NCI-H187 treated with DMSO at 0.1 percent for 48 hours (cell line): ENCODE measurements around the gene GTF2H4.

ENCODE experiments used
- DNase-seq: peaks from one replicate; lab custom pipeline; 2025; lab: John Stamatoyannopoulos, UW

The GTF2H4 gene

GRCh38 chr6:30882759-30883684 lies 25.0 kb upstream of the GTF2H4 start:
- DNase-seq = peak; percentile 30

- no peak for DNase-seq
Observed at GRCh38 chr6:30883685-30884520, 24.1 kb upstream of the GTF2H4 start, which contains the start of gene DDR1. DDR1 (plus strand) TSS chr6:30884519; CDS start chr6:30888730, 4,211 bp downstream.

GRCh38 chr6:30884521-30885480 lies 23.2 kb upstream of the GTF2H4 start:
- DNase-seq = no peak

- DNase-seq = no peak
Observed at GRCh38 chr6:30885481-30885998, 22.5 kb upstream of the GTF2H4 start.

- no peak for DNase-seq
Observed at GRCh38 chr6:30885999-30886896, 21.8 kb upstream of the GTF2H4 start.

- DNase-seq = no peak
Observed at GRCh38 chr6:30886897-30887255, 21.1 kb upstream of the GTF2H4 start.

GRCh38 chr6:30887901-30888815 lies 19.8 kb upstream of the GTF2H4 start:
- DNase-seq = no peak

GRCh38 chr6:30888816-30889495 lies 19.1 kb upstream of the GTF2H4 start:
- DNase-seq = no peak

GRCh38 chr6:30889496-30889885 lies 18.5 kb upstream of the GTF2H4 start:
- no peak for DNase-seq

- peak; percentile 31 for DNase-seq
Observed at GRCh38 chr6:30889921-30890645, 17.9 kb upstream of the GTF2H4 start.

GRCh38 chr6:30890646-30891449 lies 17.2 kb upstream of the GTF2H4 start:
- DNase-seq = no peak

- no peak for DNase-seq
Observed at GRCh38 chr6:30891450-30891723, 16.6 kb upstream of the GTF2H4 start.

GRCh38 chr6:30891816-30892538 lies 16.0 kb upstream of the GTF2H4 start:
- no peak for DNase-seq

GRCh38 chr6:30893001-30893591 lies 14.9 kb upstream of the GTF2H4 start:
- no peak for DNase-seq

- DNase-seq = no peak
Observed at GRCh38 chr6:30893666-30894065, 14.3 kb upstream of the GTF2H4 start.

- DNase-seq = no peak
Observed at GRCh38 chr6:30894381-30894780, 13.6 kb upstream of the GTF2H4 start.
